ENCODE results near the gene RBMX2. TPM values are rescaled to one million over a fixed set of nuclear protein-coding genes. Genes with fewer than 3 reads are reported as not detected.
A peak's percentile ranks its signal among the peaks of the same experiment; 100 is the strongest.
"Not testable (repeated sequence)": the region's sequence is repeated elsewhere in the genome, so short reads cannot be mapped to it uniquely, and the experiment has no call there.

RBMX2 gene, protein sequence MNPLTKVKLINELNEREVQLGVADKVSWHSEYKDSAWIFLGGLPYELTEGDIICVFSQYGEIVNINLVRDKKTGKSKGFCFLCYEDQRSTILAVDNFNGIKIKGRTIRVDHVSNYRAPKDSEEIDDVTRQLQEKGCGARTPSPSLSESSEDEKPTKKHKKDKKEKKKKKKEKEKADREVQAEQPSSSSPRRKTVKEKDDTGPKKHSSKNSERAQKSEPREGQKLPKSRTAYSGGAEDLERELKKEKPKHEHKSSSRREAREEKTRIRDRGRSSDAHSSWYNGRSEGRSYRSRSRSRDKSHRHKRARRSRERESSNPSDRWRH
- total RNA-seq = 10 to 100 TPM; 23.9 to 25.1 TPM
- 10 to 100 TPM; 21.2 to 23.1 (median 21.9) TPM for polyA plus RNA-seq
- total RNA-seq = 26.3 to 37.6 (median 34.1) reads per million in 6 experiments

DNA sequence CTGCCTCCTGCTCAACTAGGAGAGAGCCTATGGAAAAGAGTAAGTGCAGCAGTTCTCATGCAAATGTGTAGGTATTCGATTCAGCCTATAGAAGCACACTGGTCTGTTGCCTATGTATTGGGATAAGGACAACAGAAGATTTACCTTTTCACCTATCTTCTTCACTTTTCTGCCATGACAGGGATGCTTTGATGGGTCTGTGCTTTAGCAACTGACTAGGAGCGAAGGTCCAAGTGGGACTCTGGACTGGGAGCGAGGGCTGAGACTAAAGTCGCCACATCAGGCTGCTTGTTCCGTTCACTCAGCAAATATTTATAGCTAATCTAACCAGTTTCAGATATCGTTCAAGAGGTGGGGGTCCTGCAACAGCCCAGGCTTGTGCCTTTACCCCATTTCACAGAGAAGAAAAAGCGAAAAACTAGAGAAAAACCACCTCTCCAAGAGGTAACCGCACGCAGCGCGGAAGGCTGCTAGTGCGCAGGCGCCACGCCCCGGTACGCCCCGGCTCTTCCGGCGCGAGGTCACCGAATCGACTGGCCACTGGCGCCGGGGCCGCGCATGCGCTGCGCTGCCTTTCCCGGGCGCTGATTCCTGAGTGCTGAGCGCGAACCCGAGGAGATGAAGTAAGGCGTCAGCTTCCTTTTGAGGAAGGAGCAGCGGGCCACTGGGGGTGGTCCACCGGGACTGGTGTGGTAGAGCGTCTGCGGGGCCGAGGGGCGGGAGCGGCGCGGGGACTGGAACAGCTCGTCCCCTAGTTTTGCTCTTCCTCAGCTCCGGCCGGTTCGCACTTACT is at the start of gene RBMX2:
RBMX2 (plus strand) TSS at position 573 of the 793 bp plus-strand sequence; CDS start at position 619, 46 bp downstream.
- H3K9me3 Mint-ChIP-seq = no peaks in the 10 kb centered on the region
- peaks cover 0 to 25% (median 0%) of the 10 kb centered on the region in 3 donors for H3K36me3 Mint-ChIP-seq
- peak within 1 kb of the TSS; percentile 81 to 98 (median 90) for H3K4me3 Mint-ChIP-seq
- peaks cover 4 to 35% (median 29%) of the 10 kb centered on the region in 4 donors for H3K4me1 Mint-ChIP-seq
- H3K27ac Mint-ChIP-seq = peak within 1 kb of the TSS; percentile 90 to 97 (median 96)
- POLR2A ChIA-PET = interaction anchor here (1.4 kb wide), 1 partner anchor 62 kb away, joined by 3 read pairs; the partner anchor contains the start of gene SLC25A14
- DNase-seq = peak; percentile 52 to 80 (median 68)
- H3K27me3 Mint-ChIP-seq = peaks cover 0 to 22% (median 5%) of the 10 kb centered on the region in 5 donors
- ATAC-seq = peak; percentile 89 to 94

DNA sequence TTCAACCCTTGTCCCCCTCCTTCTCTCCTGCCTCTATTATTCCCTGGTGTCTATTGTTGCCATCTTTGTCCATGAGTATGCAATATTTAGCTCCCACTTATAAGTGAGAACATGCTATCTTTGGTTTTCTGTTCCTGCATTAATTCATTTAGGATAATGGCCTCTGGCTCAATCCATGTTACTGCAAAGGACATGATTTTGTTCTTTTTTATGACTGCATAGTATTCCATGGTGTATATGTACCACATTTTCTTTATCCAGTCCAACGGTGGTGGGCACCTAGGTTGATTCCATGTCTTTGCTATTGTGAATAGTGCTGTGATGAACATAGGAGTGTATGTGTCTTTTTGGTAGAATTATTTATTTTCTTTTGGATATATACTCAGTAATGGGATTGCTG is 49.7 kb upstream of the RBMX2 start:
- H3K27me3 Mint-ChIP-seq, H3K4me3 Mint-ChIP-seq, H3K27ac Mint-ChIP-seq, ATAC-seq, H3K4me1 Mint-ChIP-seq, DNase-seq, POLR2A ChIA-PET, H3K9me3 Mint-ChIP-seq: not testable (repeated sequence)
- H3K36me3 Mint-ChIP-seq = peaks cover 0 to 50% (median 6%) of the 10 kb centered on the region in 3 donors

DNA sequence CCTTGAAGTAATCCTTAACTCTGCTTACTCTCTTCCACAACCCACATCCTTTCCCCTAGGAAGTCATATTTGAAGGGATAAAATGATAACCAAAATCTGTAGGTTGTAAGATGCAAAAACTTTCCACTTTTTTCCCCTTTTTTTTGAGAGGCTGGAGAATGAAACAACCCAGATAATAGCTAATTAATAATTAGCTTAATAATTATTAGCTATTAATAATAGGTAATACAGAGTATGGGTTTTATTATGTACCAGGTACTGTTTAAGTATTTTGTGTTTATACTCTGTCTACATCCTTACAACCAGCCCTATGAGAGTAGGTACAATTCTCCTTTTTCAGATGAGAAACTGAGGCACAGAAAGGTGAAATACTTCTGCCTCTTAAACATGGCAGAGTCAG is 25.7 kb upstream of the RBMX2 start:
- Mint-ChIP-seq H3K4me1 (no peaks in the 10 kb centered on the region), H3K36me3 (peaks cover 0 to 15% (median 0%) of the 10 kb centered on the region in 3 donors), H3K27me3 (no peaks in the 10 kb centered on the region), H3K4me3 (no peak overlapping the region), H3K9me3 (no peaks in the 10 kb centered on the region), H3K27ac (no peak overlapping the region)
- ATAC-seq (no peak), DNase-seq (no peak)
- POLR2A ChIA-PET = no interaction called here

DNA sequence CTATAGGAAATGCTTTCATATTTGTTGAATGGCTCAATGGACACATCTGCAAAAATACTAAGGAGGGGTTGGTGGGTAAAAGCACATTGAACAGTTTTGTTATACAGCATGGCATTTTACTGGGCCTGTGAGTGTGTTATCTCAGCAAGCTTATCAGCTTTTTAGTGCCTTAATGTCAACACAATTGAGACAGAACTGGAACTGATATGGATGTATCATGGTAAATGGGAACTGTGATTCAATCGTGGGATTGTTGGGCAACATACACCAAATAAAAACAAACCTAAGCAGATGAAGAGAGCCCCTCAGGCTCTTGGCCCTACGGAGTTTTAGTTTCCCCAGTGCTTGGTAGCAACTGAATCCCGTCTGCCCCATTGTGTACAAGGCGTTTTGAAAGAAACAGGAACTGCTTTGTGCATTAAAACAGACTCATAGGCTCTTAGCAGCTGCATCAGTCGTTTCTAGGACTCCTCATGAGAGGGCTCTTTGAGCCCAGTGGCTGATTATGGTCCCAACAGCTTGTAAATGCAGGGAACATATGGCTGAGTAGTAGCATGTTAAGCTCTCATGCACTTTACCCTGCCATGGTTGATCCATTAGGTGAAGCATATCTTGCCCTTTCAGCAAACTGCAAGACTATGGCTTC is 23.6 kb upstream of the RBMX2 start:
- POLR2A ChIA-PET = no interaction called here
- no peak overlapping the region for H3K27ac Mint-ChIP-seq

DNA sequence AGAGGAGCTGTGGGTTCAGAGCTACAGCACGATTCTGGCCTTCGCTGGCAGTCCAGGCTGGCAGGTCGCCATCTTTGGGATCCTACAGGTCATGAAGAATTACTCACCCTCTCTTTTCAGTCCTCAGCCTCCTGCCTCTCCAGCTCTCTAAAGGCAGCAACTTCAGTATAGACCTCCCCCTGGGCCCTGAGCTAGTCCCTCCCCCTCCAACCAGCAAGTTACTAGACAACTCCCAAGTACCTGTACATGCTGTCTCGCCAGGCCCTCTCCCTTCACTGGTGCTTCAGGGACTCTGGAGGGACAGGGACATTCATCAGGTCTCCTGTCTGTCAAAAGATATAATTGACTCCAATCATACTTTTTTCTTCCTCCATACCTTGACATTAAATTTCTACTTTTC is 16.3 kb upstream of the RBMX2 start, which contains the start of gene GPR119:
GPR119 (minus strand) TSS at position 155 of the 400 bp plus-strand sequence. CDS start 227 bp downstream, outside the sequence.
- POLR2A ChIA-PET = no interaction called here
- Mint-ChIP-seq H3K4me1 (no peaks in the 10 kb centered on the region), H3K27me3 (peaks cover 0 to 9% (median 2%) of the 10 kb centered on the region in 5 donors), H3K4me3 (no peak within 1 kb of the TSS), H3K27ac (no peak within 1 kb of the TSS), H3K36me3 (no peaks in the 10 kb centered on the region), H3K9me3 (no peaks in the 10 kb centered on the region)
- DNase-seq = no peak
- ATAC-seq = no peak

More for the DNA sequence above, 23.6 kb upstream of the RBMX2 start:
- H3K4me1 Mint-ChIP-seq = no peaks in the 10 kb centered on the region
- H3K27me3 Mint-ChIP-seq = peaks cover 0 to 8% (median 0%) of the 10 kb centered on the region in 5 donors
- H3K4me3 Mint-ChIP-seq = no peak overlapping the region
- H3K9me3 Mint-ChIP-seq = no peaks in the 10 kb centered on the region
- ATAC-seq (no peak), DNase-seq (no peak)
- peaks cover 0 to 1% (median 0%) of the 10 kb centered on the region in 3 donors for H3K36me3 Mint-ChIP-seq

DNA sequence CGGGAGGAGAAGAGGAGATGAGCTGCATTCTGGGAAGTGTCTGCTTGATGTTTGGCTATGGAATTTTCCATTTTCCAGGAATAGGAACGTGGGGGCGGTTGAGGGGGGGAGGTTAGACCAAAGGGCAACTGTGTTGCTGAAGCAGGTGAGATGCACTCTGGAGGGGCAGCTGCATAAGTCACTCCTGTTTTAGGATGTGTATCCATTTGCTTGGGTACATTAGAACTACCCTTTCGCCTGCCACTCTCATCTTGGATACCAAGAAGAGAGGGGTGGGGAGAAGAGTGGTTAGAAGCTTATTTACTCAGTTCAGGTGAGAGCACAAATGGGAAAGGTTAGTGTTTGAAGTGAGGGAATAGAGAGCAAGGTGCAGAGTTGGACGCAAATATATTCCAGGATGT is 15.4 kb upstream of the RBMX2 start:
- Mint-ChIP-seq H3K27ac (no peak overlapping the region), H3K36me3 (no peaks in the 10 kb centered on the region), H3K27me3 (peaks cover 0 to 9% (median 2%) of the 10 kb centered on the region in 5 donors), H3K4me1 (no peaks in the 10 kb centered on the region), H3K9me3 (no peaks in the 10 kb centered on the region), H3K4me3 (no peak overlapping the region)
- POLR2A ChIA-PET = no interaction called here
- ATAC-seq = no peak
- DNase-seq = no peak

DNA sequence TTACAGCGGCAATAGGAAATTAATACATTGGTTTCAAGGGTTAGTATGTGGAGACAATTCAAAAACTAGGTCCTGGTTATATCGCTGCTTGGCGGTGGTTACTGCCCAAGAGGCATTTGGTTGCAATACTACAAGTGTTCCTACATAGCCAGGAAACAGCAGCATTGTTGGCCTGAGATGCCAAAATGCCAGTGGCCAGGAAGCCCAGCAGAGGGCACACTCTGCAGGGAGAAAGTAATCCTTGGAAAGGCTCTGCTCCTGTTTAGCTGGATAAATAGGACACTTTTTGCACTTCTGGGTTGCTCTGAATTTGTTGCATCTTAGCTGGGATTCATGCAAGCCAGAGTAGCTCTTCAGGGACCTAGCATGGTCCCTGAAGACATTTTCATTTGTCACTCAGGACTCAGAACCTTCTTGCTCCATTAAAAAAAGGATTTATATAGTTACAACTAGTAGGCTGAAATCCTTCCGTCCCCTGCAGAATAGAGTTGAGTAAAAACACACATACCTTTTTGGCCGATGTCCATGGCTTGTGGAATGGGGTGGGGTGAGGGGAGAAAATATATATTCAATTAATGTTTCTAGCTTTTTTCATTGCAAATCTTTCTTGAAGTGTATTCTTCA is 8.2 kb upstream of the RBMX2 start:
- no peak overlapping the region for H3K4me3 Mint-ChIP-seq
- no peaks in the 10 kb centered on the region for H3K4me1 Mint-ChIP-seq
- H3K27ac Mint-ChIP-seq = no peak overlapping the region
- DNase-seq (no peak), ATAC-seq (no peak)
- POLR2A ChIA-PET = no interaction called here
- H3K36me3 Mint-ChIP-seq = no peaks in the 10 kb centered on the region
- H3K9me3 Mint-ChIP-seq = no peaks in the 10 kb centered on the region
- peaks cover 8 to 26% (median 10%) of the 10 kb centered on the region in 5 donors for H3K27me3 Mint-ChIP-seq

DNA sequence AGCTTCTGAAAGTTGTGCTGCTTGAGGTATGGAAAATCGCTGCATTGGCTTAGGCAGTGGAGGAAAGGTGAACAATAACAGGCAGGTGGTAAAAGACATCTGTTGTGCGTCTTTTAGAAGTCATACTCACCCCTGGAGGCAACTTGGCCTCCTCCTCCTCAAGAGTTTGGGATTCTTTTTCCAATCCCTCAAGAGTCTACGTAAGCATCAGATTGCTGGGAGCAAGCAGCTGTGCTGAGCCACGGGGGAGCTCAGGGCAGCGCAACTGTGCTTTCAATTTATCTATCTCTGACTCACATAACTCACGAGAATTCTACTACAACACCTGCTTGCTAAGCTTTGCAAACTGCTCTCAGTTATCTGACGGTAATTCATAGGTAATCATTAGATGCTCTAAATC is 6.4 kb upstream of the RBMX2 start:
- POLR2A ChIA-PET = interaction anchor here (0.6 kb wide), 1 partner anchor 521 kb away, joined by 3 read pairs; no protein-coding TSS in a partner anchor
- ATAC-seq (no peak), DNase-seq (no peak)
- no peaks in the 10 kb centered on the region for H3K9me3 Mint-ChIP-seq
- no peaks in the 10 kb centered on the region for H3K4me1 Mint-ChIP-seq
- H3K36me3 Mint-ChIP-seq = no peaks in the 10 kb centered on the region
- peaks cover 8 to 28% (median 10%) of the 10 kb centered on the region in 5 donors for H3K27me3 Mint-ChIP-seq
- no peak overlapping the region for H3K4me3 Mint-ChIP-seq
- no peak overlapping the region for H3K27ac Mint-ChIP-seq

DNA sequence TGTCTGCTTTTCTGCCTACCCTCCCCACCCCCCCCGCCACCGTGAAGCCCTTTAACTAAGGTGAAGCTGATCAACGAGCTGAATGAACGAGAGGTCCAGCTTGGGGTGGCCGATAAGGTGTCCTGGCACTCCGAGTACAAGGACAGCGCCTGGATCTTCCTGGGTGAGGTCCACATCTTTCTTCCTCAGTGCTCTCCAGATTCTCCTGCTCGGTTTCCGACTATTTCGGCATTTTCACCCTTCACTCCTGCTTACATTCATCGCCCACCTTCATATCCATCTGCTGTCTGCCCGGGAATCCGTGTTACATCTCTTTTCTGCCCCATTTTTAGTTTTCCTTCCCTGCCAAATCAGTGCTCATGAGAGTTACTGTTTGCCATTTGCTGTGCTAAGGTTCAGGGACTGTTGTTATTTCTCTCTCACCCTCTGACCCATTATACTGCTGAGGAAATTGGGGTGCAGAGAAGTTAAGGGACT is 459 bp downstream of the RBMX2 start:
- POLR2A ChIA-PET = interaction anchor here (1.4 kb wide), 1 partner anchor 62 kb away, joined by 3 read pairs; the partner anchor contains the start of gene SLC25A14
- peak overlapping the region; percentile 81 to 98 (median 90) for H3K4me3 Mint-ChIP-seq
- ATAC-seq = peak in 1 of 2 donors; percentile 15
- peaks cover 0 to 28% (median 0%) of the 10 kb centered on the region in 3 donors for H3K36me3 Mint-ChIP-seq
- no peaks in the 10 kb centered on the region for H3K9me3 Mint-ChIP-seq
- H3K27me3 Mint-ChIP-seq = peaks cover 0 to 16% (median 3%) of the 10 kb centered on the region in 5 donors
- peak overlapping the region; percentile 81 to 97 (median 92) for H3K27ac Mint-ChIP-seq
- peaks cover 4 to 37% (median 29%) of the 10 kb centered on the region in 4 donors for H3K4me1 Mint-ChIP-seq
- DNase-seq = peak in 1 of 10 donors; percentile 1

DNA sequence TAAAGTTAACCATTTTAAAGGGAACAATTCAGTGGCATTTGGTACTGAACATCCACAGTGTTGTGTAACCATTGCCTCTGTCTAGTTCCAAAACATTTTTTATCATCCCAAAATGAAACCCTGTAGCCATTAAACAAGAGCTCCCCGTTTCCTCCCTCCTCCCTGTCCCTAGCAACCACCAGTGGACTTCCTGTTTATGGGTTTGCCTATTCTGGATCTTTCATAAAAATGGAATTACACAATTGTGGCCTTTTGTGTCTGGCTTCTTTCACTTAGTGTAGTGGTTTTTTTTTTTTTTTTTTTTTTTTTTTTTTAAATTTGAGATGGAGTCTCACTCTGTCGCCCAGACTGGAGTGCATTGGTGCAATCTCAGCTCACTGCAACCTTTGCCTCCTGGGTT is 11.6 kb downstream of the RBMX2 start:
- peaks cover 0 to 46% (median 5%) of the 10 kb centered on the region in 3 donors for H3K36me3 Mint-ChIP-seq
- POLR2A ChIA-PET = no interaction called here
- H3K4me1 Mint-ChIP-seq = peaks cover 0 to 4% (median under 1%) of the 10 kb centered on the region in 4 donors
- no peaks in the 10 kb centered on the region for H3K27me3 Mint-ChIP-seq
- DNase-seq = no peak
- no peak for ATAC-seq
- no peak overlapping the region for H3K4me3 Mint-ChIP-seq
- H3K27ac Mint-ChIP-seq = no peak overlapping the region
- H3K9me3 Mint-ChIP-seq = no peaks in the 10 kb centered on the region

DNA sequence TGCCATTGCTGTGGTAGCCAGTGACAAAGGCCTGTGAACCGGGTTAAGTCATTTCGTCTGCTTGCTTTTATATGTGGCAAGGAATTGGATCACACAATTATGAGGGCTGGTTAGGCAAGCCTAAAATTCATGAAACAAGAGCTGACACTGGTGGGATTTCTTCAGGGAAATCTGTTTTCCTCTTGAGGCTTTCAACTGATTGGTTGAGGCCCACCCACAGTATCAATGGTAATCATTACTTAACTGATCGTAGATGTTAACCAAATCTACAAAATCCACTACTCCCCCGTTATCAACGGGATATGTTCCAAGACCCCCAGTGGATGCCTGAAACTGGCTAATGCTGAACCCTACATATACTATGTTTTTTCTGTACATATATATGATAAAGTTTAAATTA is 13.0 kb downstream of the RBMX2 start:
- H3K9me3 Mint-ChIP-seq = no peaks in the 10 kb centered on the region
- no peak overlapping the region for H3K27ac Mint-ChIP-seq
- POLR2A ChIA-PET = no interaction called here
- no peak overlapping the region for H3K4me3 Mint-ChIP-seq
- H3K27me3 Mint-ChIP-seq = no peaks in the 10 kb centered on the region
- no peak for DNase-seq
- H3K4me1 Mint-ChIP-seq = peaks cover 0 to 4% (median under 1%) of the 10 kb centered on the region in 4 donors
- ATAC-seq = no peak
- peaks cover 0 to 37% (median 2%) of the 10 kb centered on the region in 3 donors for H3K36me3 Mint-ChIP-seq

DNA sequence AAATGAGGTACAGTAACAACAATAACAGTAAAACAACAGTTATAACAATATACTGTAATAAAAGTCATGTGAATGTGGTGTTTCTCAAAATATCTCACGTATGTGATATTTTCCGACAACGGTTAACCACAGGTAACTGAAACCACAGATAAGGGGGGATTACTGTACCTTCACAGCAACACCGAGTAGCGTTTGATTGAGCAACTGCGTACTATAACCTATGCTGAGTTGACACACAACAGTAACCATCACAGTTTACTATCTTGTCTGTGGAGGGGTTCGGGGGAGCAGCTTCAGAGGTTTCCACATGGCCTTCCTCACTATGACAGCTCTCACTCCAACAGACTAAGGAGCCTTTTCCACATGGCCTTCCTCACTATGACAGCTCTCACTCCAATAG is 13.4 kb downstream of the RBMX2 start:
- H3K4me1 Mint-ChIP-seq = peaks cover 0 to 4% (median under 1%) of the 10 kb centered on the region in 4 donors
- H3K27ac Mint-ChIP-seq = peak overlapping the region in 1 of 10 donors; percentile 55
- peak in 1 of 2 donors; percentile 47 for ATAC-seq
- no peak overlapping the region for H3K4me3 Mint-ChIP-seq
- POLR2A ChIA-PET = no interaction called here
- DNase-seq = peak in 2 of 10 donors; percentile 1 to 16
- H3K27me3 Mint-ChIP-seq = no peaks in the 10 kb centered on the region
- H3K9me3 Mint-ChIP-seq = no peaks in the 10 kb centered on the region
- H3K36me3 Mint-ChIP-seq = peaks cover 0 to 34% (median 2%) of the 10 kb centered on the region in 3 donors

All from naive thymus-derived CD8-positive, alpha-beta T cell (primary cell).